Astrocyte of the cerebellum (primary cell): ENCODE measurements around the gene BANP.

Experiments
- DNase-seq: peaks from one replicate; pipeline ENCODE4 v3.0.0-alpha.2; 2011; ENCODE audit warnings: low read depth
- H3K4me3 ChIP-seq: 2 replicates; pipeline ENCODE4 v1.5.1; 2011; ENCODE audit warnings: mild to moderate bottlenecking, low read depth, low read length, moderate library complexity
- CTCF ChIP-seq: IDR thresholded peaks from 2 replicates; pipeline ENCODE4 v1.5.1; 2012; ENCODE audit warnings: low read length, low read depth, moderate library complexity, mild to moderate bottlenecking; ENCODE audit errors: missing control alignments
- in situ Hi-C: cut with HindIII; loops from 2 replicates; pipeline ENCODE4 v1.10.0; 2017; ENCODE audit warnings: low sequenced_read_pairs

Gene BANP

GRCh38 chr16:87959391-87959990, 8.3 kb downstream of the BANP start:
- DNase-seq, result no peak
- in situ Hi-C loops, result loop anchor here (5.0 kb wide), 2 partner anchors 98 to 478 kb away; no protein-coding TSS in a partner anchor
- H3K4me3 ChIP-seq, result no peak overlapping the region
- TF ChIP-seq CTCF, result no peak

- TF ChIP-seq CTCF, result no peak
- H3K4me3 ChIP-seq, result no peak overlapping the region
- DNase-seq, result no peak
- in situ Hi-C loops, result no loop called here
These were observed 9.1 kb downstream of the BANP start for GRCh38 chr16:87960296-87960695.

GRCh38 chr16:87960852-87961251, 9.6 kb downstream of the BANP start:
- no peak overlapping the region for H3K4me3 ChIP-seq
- no peak for DNase-seq
- no peak for TF ChIP-seq CTCF
- in situ Hi-C loops, result no loop called here

GRCh38 chr16:87961623-87962022, 10.4 kb downstream of the BANP start:
- TF ChIP-seq CTCF, result no peak

GRCh38 chr16:87963400-87963799, 12.2 kb downstream of the BANP start:
- no peak overlapping the region for H3K4me3 ChIP-seq
- TF ChIP-seq CTCF, result no peak
- peak; percentile 69 for DNase-seq
- in situ Hi-C loops, result no loop called here

More at GRCh38 chr16:87961623-87962022, 10.4 kb downstream of the BANP start:
- in situ Hi-C loops, result no loop called here
- DNase-seq, result no peak
- H3K4me3 ChIP-seq, result no peak overlapping the region

- no peak overlapping the region for H3K4me3 ChIP-seq
- no peak for DNase-seq
- no peak for TF ChIP-seq CTCF
- in situ Hi-C loops, result no loop called here
These were observed 12.9 kb downstream of the BANP start for GRCh38 chr16:87964049-87964659.
